SH-SY5Y (cell line): ENCODE measurements around the gene E2F2.

Source experiments
- GATA2 ChIP-seq: IDR thresholded peaks from 2 replicates; pipeline ENCODE4 v1.6.1; 2011; ENCODE audit warnings: mild to moderate bottlenecking, low read depth, low read length
- GATA3 ChIP-seq: IDR thresholded peaks from 2 replicates; pipeline ENCODE4 v1.6.1; 2011; ENCODE audit warnings: low read depth, mild to moderate bottlenecking, low read length, moderate library complexity

GRCh38 chr1:23485002-23485332 is 46.1 kb downstream of the E2F2 start:
- TF ChIP-seq GATA2 (no peak), GATA3 (no peak)
